GM19397 (cell line): ENCODE measurements around the gene ZBTB7C.

ENCODE experiments used
- ATAC-seq: cut with Tn5 transposase; IDR thresholded peaks from one replicate; pipeline ENCODE4 v1.9.1; 2021; ENCODE audit warnings: mild to moderate bottlenecking, moderate library complexity; ENCODE audit not compliant: unreplicated experiment

Gene ZBTB7C

GRCh38 chr18:48219810-48220499, 189.2 kb downstream of the ZBTB7C start:
- ATAC-seq = no peak

GRCh38 chr18:48219037-48219809, 190.0 kb downstream of the ZBTB7C start:
- ATAC-seq = no peak

DNA sequence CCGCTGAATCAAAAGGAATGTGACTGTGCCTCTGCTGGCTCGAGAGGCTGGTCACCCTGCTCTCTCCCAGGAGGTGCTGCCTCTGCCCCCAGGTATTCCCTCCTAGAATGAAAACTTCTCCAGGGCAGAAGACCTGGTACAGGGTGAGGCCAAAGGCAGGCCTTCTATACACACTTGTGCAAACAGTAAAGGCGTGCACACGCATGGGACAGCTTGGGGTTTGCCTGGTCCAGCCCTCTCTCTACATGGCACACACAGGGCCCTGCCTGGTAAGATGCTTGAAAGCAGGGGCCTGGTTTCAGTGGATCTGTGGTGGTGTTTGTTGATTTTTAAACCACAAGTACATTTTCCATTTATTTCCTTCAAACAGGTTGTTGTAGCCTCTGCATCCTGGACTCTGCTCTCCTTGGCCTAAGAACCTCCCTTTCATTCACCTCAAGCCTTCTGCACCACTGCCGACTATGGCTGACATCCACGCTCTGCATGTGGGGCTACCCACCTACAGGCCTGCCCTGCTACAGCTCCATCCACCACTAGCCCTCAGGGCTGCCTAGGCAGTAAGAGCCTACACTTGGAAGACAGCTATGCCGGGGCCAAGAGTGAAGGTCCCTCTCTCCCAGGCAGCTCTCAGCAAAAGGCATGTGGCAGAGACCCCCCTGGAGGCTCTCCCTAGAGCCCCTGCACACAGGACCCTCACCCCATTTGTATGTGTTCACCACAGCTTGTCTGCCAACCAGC, 190.7 kb downstream of the ZBTB7C start:
- ATAC-seq = no peak

DNA sequence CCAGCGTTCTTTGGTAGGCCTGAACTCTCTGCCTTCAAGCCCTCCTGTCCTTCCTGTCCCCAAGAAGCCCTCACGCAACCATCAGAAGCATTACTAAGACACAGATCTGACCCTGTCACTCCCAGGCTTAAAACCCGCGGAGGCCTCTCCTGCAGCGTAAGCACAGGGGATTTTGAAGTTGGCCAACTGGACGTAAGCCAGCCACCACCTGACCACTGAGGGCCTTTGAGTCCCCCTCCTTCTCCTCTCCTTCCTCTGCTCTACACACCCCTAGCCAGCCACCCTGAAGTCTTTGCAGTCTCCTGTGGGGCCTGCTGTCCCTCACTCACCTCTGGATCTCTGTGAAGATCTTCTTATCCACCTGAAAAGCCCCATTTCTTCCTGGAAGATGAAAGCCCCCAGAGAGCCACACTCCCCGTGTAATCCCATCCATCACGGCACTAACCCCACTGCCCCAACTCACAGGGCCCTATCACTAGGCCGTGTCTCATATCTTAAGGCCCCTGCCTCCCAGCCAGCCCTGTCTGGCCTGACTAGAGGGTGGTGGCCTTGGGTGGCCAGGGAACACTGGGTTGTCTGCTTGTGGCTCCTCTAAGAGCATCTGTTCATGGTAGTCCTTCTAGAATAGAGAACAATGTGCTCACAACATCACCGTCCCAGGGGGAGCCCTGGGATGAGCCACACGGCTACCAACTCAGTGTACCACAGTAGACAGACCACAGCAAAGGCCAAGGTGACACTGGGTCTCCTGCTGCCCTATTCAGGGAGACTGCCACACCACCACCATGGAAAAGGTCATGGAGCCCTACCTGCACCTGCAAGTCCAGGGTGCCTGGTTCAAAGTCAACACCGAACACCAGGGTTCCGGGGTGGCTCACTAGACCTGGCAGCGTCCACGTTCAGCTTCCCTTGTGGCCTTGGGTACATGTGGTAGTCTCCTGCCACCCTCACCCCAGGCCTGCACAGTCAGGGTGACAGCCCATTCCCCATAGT, 191.6 kb downstream of the ZBTB7C start:
- ATAC-seq = no peak

DNA sequence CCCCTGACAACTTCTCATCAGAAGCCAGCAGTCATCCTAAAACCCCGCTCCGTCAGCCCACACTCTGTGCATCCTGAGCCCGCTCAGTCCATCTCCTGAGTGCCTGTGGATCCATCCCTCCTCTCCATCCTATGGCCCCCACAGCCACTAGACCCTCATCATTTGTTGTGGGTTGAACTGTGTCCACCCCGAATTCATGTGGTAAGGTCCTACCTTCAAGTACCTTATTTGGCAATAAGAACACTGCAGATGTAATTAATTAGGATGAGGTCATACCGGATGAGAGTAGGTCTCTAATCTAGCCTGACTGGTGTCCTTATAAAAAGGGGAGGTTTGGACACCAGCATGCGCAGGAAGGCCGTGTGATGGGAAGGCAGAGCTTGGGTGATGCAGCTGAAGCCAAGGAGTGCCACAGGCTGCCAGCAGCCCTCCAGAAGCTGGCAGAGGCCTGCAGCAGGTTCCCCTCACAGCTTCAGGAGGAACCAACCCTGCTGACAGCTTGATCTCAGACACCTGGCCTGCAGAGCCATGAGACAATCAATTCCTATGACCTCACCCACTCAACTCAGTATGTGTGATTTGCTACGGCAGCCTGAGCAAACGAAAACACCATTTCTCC, 192.4 kb downstream of the ZBTB7C start:
- ATAC-seq = no peak

GRCh38 chr18:48215876-48216638, 193.1 kb downstream of the ZBTB7C start:
- ATAC-seq = no peak

- no peak for ATAC-seq
Observed at GRCh38 chr18:48213791-48214190, 195.4 kb downstream of the ZBTB7C start.

- no peak for ATAC-seq
Observed at GRCh38 chr18:48208432-48209140, 200.6 kb downstream of the ZBTB7C start.

- ATAC-seq = no peak
Observed at GRCh38 chr18:48207733-48208132, 201.4 kb downstream of the ZBTB7C start.

DNA sequence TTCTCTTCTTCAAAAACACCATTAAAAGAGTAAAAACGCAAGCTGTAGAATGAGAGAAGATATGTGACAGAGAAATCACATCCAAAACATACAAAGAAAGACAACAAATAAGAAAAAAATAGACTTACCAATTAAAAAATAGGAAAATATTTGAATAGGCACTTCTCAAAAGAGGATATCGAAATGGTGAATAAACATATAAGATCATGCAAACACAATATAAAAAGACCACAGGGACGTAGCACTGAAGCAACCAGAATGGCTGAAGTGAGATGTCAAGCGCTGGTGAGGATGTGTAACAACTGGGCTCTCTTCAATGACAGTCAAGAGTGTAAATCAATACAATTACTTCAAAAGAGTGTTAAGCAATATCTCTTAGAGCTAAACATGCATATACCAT, 202.3 kb downstream of the ZBTB7C start:
- no peak for ATAC-seq

- no peak for ATAC-seq
Observed at GRCh38 chr18:48203961-48204666, 205.1 kb downstream of the ZBTB7C start.

DNA sequence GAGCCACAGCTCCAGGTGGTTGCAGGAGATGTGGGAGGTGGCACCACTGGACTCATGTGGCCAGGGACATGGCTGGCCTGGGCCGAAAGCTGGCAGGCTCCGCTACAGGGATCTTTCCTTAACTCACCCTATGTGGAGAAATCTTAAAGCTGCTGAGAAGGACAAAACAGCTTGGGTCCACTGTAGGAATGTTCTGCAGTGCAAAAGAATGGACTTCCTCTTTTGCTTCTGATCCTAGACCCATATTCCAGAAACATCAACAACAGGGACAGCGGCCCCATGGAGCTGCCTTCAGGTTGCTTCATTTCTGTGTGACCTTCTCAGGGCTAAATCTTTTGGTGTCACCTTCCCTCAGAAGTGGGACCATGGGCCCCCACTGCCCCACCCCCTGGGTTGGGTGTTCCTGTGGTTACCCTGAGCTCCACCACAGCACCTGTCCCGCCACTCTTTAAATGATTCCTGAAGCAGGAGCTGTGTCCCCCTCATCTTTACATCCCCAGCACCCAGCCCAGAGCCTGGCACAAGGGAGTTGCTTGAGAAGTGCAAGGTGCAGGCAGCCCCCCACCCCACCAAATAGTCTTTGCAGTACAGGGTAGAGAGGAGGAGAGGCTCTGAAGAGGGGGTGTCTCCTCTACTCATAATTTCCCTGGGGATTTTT, 205.8 kb downstream of the ZBTB7C start:
- ATAC-seq = no peak

DNA sequence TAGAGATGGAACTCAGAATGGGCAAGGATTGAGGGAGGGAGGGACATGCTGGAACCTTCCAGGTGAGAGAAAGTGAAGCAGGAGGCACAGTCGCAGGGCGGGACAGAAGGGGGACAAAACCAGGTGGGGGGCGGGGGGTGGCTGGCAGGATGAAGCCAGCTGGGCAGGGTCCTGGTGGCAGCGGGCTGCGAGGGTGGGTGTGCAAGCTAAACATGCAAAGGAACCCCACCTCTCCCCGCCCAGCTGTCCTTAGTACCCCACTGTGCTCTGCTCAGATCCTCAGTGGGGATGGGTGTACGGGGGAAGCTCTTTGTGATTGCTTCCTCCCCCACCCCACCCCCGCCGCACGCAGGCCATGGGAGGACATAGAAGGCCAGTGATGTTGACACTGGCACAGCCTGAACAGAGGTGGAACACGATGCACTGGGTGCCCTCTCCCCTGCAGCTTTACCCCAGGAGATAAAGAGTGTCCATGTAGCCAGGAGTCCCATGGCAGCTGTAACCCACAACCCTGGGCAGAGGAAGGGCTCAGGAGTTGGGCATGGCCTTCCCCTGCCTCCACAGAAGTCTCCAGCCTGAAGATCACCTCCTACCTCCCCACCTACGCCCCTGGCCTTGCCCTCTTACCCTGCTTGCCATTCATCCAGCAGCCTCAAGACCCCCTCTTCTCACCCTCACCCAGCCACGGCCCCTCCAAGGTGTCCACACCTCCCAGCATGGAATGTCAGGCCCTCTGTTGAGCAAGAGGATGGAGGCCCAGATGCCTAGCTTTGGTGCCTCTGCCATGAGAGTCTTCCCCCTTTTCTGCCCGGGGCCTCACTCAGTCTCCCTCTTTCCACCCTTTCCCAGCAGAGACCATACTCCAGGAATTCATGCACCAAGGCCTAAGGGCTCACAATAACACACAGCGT, 206.6 kb downstream of the ZBTB7C start:
- ATAC-seq = no peak

DNA sequence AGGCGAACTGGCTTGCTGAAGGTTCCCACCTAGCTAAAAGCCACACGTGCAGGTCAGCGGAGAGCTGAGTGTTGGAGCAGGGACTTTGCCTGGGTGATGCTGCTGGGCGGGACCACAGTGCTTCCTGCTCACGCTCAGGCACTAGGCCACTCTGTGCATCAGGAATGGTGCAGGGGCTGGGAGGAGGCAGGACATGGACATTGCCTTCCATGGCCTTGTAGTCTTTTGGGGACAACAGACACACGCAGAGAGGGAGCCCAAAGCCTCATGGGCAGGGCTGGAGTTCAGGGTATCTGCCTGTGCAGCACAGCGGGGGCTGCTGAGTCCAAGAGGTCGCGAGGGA, 207.2 kb downstream of the ZBTB7C start:
- ATAC-seq = no peak

GRCh38 chr18:48201337-48202005, 207.7 kb downstream of the ZBTB7C start:
- ATAC-seq = no peak

GRCh38 chr18:48200631-48201336, 208.4 kb downstream of the ZBTB7C start:
- ATAC-seq = no peak
